ENCODE data around the gene POU2AF3.

POU2AF3 gene

DNA sequence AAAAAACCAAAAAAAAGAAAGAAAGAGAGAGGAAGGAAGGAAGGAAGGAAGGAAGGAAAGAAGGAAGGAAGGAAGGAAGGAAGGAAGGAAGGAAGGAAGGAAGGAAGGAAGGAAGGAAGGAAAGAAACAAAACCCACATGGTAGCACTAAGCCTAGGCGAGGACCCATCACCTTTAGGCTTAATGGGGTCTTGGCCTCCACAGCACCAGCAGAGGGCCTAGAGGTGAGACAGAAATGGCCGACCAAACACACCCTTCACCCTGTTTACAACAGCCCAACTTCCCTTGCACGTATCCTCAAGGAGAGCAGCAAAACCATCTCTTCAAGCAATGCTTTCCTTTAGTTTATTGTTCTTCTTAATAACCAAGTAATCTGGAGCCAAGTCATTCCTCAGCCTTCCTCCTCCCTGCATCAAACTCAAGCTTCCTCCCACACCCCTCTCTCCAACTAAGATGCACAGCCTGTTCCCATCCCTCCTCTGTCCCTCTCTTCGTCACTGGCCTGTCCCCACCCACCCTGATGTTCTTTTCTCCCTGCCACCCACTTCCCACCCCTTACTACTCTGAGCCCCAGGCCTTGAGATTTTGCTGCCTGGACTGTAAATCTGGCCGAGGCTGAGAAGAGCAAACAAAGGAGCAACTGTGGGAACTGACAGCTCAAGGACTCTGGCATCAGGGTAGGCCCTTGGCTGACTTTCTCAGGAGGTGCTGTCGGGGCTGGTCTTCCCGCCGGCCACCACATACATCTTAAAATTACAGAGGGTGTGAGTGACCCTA is 54.8 kb downstream of the POU2AF3 start:
- no peak for DNase-seq
- Histone ChIP-seq H3K27me3 (replicated peaks) (no peaks in the 10 kb centered on the region), H3K36me3 (replicated peaks) (no peaks in the 10 kb centered on the region), H3K27ac (no peak overlapping the region), H3K4me3 (ENCODE audit: low read depth, low read length) (no peak overlapping the region)
- in situ Hi-C loops (cut with HindIII; ENCODE audit: low pct_ligation_motif_present, low sequenced_read_pairs) = no loop called here
- TF ChIP-seq, protein P1, sequence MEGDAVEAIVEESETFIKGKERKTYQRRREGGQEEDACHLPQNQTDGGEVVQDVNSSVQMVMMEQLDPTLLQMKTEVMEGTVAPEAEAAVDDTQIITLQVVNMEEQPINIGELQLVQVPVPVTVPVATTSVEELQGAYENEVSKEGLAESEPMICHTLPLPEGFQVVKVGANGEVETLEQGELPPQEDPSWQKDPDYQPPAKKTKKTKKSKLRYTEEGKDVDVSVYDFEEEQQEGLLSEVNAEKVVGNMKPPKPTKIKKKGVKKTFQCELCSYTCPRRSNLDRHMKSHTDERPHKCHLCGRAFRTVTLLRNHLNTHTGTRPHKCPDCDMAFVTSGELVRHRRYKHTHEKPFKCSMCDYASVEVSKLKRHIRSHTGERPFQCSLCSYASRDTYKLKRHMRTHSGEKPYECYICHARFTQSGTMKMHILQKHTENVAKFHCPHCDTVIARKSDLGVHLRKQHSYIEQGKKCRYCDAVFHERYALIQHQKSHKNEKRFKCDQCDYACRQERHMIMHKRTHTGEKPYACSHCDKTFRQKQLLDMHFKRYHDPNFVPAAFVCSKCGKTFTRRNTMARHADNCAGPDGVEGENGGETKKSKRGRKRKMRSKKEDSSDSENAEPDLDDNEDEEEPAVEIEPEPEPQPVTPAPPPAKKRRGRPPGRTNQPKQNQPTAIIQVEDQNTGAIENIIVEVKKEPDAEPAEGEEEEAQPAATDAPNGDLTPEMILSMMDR (IDR thresholded peaks at IDR 0.05; ENCODE audit: low read depth, low read length, missing control alignments) = no peak

DNA sequence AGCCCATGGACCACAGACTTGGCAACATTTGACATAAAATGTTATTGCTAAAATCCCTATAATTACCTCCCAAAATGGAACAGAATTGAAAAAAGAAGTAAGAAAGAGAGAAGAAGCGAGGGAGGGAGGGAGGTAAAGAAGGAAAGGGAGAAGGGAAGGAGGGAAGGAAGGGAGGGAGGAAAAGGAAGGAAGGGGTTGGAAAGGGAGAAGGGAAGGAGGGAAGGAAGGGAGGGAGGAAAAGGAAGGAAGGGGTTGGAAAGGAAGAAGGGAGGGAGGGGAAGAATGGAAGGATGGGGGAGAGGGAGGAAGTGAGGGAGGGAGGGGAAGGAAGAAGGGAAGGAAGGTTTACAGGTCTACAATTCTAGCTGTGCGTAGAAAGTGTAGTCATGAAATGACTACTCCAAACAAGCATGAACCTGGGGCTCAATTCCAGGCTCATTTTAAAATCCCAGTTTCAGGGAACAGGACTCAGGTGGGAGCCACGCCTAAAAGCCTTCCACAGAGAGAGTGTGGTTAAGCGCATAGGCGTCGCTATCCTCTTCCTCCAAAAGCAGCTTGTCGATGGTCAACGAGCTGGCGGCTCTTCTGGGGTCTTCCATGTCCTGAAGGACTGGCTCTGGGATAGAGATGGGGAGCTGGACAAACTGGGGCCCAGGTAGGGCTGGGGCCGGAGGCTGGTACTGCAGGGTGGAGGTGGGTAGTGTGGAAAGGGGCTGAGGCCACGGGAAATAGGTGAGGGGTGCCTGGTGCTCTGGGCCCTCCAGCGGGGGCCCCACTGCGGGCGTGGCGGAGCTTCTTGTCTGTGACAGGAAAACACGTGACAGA is 55.6 kb downstream of the POU2AF3 start:
- Histone ChIP-seq H3K27me3 (replicated peaks) (no peaks in the 10 kb centered on the region), H3K27ac (no peak overlapping the region), H3K36me3 (replicated peaks) (no peaks in the 10 kb centered on the region), H3K4me3 (ENCODE audit: low read depth, low read length) (no peak overlapping the region)
- no peak for DNase-seq
- in situ Hi-C loops (cut with HindIII; ENCODE audit: low pct_ligation_motif_present, low sequenced_read_pairs) = no loop called here
- TF ChIP-seq, protein P1 (IDR thresholded peaks at IDR 0.05; ENCODE audit: low read depth, low read length, missing control alignments) = no peak

- H3K27ac ChIP-seq = no peak overlapping the region
- no peak overlapping the region for H3K4me3 ChIP-seq (ENCODE audit: low read depth, low read length)
- TF ChIP-seq, protein P1 (IDR thresholded peaks at IDR 0.05; ENCODE audit: low read depth, low read length, missing control alignments) = no peak
- no peaks in the 10 kb centered on the region for H3K27me3 ChIP-seq (replicated peaks)
- in situ Hi-C loops (cut with HindIII; ENCODE audit: low pct_ligation_motif_present, low sequenced_read_pairs) = no loop called here
- no peak for DNase-seq
- H3K36me3 ChIP-seq (replicated peaks) = no peaks in the 10 kb centered on the region
These were observed 56.2 kb downstream of the POU2AF3 start for GRCh38 chr11:111354601-111354891.

DNA sequence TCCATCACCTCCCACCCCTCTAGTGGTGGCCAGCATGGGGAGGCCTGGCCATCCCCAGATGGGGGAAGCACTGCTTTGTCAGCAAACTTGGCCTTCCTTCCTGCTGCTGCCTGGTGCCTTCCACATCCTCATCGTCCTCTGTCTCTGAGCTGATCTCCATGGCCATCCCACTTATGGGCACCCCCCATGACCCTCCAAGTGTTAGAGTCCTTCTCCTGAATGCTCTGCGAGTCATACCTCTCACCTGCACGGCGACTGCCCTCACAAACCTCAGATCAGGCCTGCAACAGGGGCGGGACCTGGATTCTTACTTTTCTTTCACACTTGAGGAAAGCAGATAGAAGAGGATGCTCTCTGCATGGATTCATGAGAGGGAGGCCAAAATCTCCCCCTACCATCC is 56.8 kb downstream of the POU2AF3 start:
- in situ Hi-C loops (cut with HindIII; ENCODE audit: low pct_ligation_motif_present, low sequenced_read_pairs) = no loop called here
- DNase-seq = no peak
- H3K4me3 ChIP-seq (ENCODE audit: low read depth, low read length) = no peak overlapping the region
- no peak overlapping the region for H3K27ac ChIP-seq
- H3K27me3 ChIP-seq (replicated peaks) = no peaks in the 10 kb centered on the region
- no peaks in the 10 kb centered on the region for H3K36me3 ChIP-seq (replicated peaks)
- TF ChIP-seq, protein P1 (IDR thresholded peaks at IDR 0.05; ENCODE audit: low read depth, low read length, missing control alignments) = no peak

DNA sequence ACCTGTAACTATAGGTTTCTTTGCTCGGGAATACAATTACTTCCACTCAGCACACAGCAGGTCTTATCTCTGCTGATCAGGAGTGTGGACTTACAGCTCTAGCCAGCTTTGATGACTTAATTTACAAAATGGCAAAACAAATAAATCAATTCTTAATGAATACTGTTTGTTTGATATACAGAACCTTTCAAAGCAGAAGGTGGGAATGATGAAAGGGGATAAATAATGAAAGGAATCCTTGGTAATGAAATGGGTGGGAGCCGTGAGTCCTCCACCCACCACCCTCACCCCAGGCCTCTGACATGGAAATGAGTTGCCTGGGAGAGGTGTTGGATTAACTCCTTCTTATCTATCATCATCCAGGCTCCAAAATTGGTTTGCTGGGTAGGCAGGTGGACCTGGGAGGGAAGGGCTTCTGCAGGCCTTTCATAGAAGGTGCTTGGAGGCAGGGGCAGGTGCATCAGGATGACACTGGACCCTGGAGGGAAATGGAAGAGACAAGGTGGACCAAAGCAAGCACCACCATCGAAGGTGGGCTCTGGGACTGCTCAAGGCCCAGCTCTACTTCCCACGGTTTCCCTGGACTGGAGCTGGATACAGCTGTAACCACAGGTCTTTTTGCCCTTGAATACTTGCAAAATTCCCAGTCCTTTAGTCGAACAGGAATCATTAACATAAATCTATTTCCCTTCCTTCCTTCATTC is 57.8 kb downstream of the POU2AF3 start:
- Histone ChIP-seq H3K4me3 (ENCODE audit: low read depth, low read length) (no peak overlapping the region), H3K27me3 (replicated peaks) (no peaks in the 10 kb centered on the region), H3K27ac (no peak overlapping the region), H3K36me3 (replicated peaks) (no peaks in the 10 kb centered on the region)
- TF ChIP-seq, protein P1 (IDR thresholded peaks at IDR 0.05; ENCODE audit: low read depth, low read length, missing control alignments) = no peak
- in situ Hi-C loops (cut with HindIII; ENCODE audit: low pct_ligation_motif_present, low sequenced_read_pairs) = no loop called here
- DNase-seq = no peak
